PFSK-1 (cell line): ENCODE results near the gene ARHGAP11A.

Source experiments
- FOXP2 ChIP-seq: optimal IDR thresholded peaks from 2 replicates; pipeline ENCODE3; 2011; ENCODE audit warnings: borderline replicate concordance, control low read depth, inconsistent platforms; ENCODE audit not compliant: insufficient read depth; ENCODE audit errors: extremely low read length, extremely low read depth
- POLR2AphosphoS5 ChIP-seq: IDR thresholded peaks from 2 replicates; pipeline ENCODE4 v1.6.1; 2012; ENCODE audit warnings: low read depth, mild to moderate bottlenecking, control low read depth, low read length, moderate library complexity
- SIN3A ChIP-seq: IDR thresholded peaks from 2 replicates; pipeline ENCODE4 v1.6.1; 2012; ENCODE audit warnings: mild to moderate bottlenecking, low read length, moderate library complexity, borderline replicate concordance; ENCODE audit not compliant: insufficient read depth
- TAF1 ChIP-seq: IDR thresholded peaks from 2 replicates; pipeline ENCODE4 v1.6.1; 2012; ENCODE audit warnings: low read length, control low read depth, borderline replicate concordance; ENCODE audit not compliant: insufficient read depth
- TF ChIP-seq, protein P1 (sequence below), 2 experiments: IDR thresholded peaks; 2 replicates each; pipeline versions ENCODE4 v1.6.1 to v1.8.0; 2011 to 2012; ENCODE audit warnings: low read depth in 2 of 2, low read length in 2 of 2, control low read depth in 1 of 2, inconsistent platforms in 1 of 2, mild to moderate bottlenecking in 1 of 2, moderate library complexity in 1 of 2; ENCODE audit not compliant: insufficient read depth in 1 of 2

Gene ARHGAP11A

DNA sequence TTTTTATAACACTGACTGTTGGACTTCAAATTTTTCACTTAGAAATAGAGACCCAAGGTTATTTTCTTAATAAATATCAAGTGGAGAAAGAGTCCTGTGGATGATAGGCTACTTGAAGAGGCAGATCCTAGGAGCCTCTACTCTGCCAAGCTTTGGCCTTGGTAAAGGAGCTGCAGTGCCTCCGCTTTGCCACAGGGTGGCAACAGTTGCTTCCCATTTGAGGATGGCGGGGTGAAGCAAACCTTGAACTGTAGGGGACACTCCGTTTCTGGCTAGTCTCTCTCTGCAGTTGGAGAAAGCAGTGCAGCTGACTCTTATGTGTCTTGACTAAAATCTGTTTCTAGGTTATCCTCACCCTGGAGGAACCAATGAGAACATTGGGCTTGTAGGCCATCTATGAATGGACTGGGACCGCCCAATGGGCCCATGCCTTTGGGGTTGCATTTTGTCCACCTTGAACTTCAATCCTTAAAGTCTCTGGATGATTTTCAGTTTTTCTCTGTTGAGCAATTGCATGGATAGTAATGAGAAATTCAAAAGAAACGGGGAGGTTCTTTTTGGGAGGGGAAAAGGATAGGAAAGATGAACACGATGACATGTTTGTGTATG lies 36.0 kb downstream of the ARHGAP11A start:
- TF ChIP-seq TAF1 = no peak
- no peak for TF ChIP-seq POLR2AphosphoS5
- TF ChIP-seq FOXP2 = no peak
- no peak for TF ChIP-seq SIN3A
- TF ChIP-seq, protein P1, sequence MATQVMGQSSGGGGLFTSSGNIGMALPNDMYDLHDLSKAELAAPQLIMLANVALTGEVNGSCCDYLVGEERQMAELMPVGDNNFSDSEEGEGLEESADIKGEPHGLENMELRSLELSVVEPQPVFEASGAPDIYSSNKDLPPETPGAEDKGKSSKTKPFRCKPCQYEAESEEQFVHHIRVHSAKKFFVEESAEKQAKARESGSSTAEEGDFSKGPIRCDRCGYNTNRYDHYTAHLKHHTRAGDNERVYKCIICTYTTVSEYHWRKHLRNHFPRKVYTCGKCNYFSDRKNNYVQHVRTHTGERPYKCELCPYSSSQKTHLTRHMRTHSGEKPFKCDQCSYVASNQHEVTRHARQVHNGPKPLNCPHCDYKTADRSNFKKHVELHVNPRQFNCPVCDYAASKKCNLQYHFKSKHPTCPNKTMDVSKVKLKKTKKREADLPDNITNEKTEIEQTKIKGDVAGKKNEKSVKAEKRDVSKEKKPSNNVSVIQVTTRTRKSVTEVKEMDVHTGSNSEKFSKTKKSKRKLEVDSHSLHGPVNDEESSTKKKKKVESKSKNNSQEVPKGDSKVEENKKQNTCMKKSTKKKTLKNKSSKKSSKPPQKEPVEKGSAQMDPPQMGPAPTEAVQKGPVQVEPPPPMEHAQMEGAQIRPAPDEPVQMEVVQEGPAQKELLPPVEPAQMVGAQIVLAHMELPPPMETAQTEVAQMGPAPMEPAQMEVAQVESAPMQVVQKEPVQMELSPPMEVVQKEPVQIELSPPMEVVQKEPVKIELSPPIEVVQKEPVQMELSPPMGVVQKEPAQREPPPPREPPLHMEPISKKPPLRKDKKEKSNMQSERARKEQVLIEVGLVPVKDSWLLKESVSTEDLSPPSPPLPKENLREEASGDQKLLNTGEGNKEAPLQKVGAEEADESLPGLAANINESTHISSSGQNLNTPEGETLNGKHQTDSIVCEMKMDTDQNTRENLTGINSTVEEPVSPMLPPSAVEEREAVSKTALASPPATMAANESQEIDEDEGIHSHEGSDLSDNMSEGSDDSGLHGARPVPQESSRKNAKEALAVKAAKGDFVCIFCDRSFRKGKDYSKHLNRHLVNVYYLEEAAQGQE (IDR thresholded peaks at IDR 0.05; ENCODE audit: insufficient read depth in 1 of 2, low read depth in 2 of 2, low read length in 2 of 2) = no peak

DNA sequence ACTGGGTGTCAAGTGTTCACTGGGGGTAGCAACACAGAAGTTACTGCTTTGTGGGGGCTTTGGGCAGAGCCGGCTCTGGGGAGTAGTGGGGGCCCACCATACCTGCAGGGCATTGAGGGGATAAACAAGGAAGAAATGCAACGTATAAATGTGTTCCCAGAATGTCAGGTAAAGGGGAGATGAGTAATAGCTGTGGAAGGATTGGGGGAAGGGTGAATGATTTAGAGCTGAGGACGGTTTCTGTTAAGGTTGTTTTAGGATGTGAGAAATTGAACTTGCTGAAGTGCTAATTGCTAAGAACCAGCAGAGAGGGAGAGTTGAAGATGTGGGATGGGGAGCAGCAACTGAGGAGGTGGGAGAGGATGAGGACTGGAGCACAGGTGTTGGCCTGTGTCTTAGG lies 36.9 kb downstream of the ARHGAP11A start:
- TF ChIP-seq FOXP2 (no peak), SIN3A (no peak), TAF1 (no peak), POLR2AphosphoS5 (no peak)
- TF ChIP-seq, protein P1 (IDR thresholded peaks at IDR 0.05; ENCODE audit: insufficient read depth in 1 of 2, low read depth in 2 of 2, low read length in 2 of 2) = no peak

DNA sequence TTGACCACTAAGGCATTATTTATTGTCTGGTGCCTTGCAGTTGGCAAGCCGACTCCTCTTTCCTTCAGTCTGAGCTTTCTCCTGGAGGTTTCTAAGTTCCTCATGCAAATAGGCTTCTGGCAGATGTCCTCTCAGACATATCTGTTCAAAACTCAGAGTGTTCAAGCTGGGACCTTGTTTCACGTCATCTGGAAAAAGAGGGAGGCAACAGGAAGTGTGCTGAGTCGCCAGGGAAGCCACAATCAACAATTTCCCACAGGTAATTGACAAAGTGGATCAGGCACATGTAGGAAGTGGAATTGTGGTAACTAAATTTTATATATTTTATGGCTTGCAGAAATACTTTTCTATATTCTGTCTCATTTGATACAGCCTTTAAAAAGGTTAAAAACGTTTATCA lies 40.8 kb downstream of the ARHGAP11A start:
- TF ChIP-seq SIN3A (no peak), POLR2AphosphoS5 (no peak), FOXP2 (no peak), TAF1 (no peak)
- TF ChIP-seq, protein P1 (IDR thresholded peaks at IDR 0.05; ENCODE audit: insufficient read depth in 1 of 2, low read depth in 2 of 2, low read length in 2 of 2) = no peak

DNA sequence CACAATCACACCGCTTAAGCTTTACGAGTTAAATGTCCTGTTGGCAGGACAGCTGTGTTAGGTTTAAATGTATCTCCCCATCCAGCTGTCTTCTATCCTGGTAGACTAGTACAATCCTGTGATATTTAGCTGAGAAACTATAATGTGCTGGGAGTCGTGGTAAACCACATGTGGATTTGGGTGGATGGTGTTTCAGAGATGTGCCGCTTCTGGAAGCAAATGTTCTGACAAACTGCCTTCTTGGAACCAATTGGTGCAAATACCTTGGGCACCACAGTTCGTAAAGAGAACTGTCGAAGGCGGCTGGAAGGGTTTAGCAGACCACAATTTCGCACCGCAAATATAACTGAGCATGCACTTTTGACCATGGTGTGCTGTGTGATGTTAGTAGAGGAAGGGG lies 41.2 kb downstream of the ARHGAP11A start:
- TF ChIP-seq SIN3A (no peak), POLR2AphosphoS5 (no peak), FOXP2 (no peak), TAF1 (no peak)
- TF ChIP-seq, protein P1 (IDR thresholded peaks at IDR 0.05; ENCODE audit: insufficient read depth in 1 of 2, low read depth in 2 of 2, low read length in 2 of 2) = no peak
